Cortex of kidney (tissue), 1 donor: ENCODE results near the gene SYNJ2BP.

Source experiments
- DNase-seq: peaks from one replicate; lab custom pipeline; 2025; lab: John Stamatoyannopoulos, UW

The SYNJ2BP gene

DNA sequence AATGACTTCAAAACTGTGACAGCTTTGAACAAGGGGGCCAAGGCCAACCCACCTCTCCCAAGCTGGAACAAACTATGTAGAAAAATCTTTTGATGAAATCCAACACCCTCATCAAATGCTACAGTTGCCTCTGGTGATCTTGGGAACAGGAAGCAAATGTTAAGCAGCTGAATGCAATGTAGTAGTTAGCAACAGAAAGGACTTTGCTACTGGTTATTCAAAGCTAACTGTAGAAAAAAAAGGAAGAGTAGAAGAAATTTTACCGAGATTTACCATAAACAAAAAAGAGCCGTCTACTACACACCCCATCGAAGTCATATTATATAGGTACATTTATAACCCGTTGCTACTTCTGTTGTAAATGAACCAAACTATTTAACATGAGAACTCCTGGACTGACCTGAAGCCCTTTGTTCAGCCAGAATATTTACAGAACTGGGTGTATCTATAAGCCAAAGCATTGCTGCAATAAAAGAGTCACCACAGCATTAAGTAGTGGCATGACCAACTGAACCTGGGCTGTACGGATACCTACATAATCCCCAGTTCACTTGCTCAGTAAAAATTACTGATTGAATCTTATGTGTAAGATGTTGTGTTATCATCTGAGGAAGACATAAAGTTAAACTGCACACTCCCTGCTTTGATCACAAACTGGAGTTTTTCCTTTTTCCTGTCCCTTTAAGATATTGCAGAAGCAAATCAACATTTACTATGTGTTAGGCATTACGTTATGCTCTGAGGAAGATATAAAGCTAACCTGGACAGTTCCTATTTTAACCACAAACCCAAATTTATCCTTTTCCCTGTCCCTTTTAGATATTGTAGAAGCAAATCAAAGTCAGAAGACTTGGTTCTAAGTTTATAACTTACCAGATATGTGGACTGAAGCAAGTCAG, 25.1 kb downstream of the SYNJ2BP start:
- DNase-seq = no peak

DNA sequence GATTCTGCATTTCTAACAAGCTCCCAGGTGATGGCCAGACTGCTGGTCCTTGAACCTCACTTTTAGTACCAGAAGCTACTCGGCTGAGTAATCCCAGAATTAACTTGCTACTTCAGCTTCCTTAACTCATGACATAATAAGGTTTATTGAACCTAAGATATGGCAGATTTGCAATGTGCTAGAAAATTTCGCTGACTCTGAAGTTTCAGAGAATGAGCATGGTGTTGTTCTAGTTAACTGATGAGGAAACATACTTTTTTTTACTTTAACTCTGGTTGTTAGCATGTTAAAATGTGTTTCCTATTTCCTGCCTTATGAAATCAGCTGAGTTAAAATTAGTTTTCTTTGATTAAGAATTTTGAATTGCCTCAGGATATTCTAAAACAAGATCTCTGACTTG, 34.4 kb downstream of the SYNJ2BP start:
- no peak for DNase-seq

DNA sequence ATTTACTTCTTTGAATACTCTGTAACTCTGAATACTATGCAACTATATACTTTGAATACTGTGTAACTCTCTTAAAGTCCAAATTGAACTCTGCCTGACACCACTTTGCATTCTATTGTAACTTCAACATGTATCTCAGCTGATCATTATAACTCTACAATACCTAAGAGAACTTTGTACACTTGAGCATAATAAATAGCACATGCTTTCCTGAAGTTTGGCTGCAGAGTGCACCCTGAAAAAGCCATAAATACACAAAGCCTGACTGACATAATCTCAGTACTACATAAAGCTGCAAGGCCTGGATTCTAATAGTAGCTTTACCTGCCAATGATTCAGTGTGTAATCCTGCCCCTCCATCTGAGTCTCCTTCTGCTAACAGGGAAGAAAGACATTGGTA, 36.1 kb downstream of the SYNJ2BP start:
- no peak for DNase-seq

DNA sequence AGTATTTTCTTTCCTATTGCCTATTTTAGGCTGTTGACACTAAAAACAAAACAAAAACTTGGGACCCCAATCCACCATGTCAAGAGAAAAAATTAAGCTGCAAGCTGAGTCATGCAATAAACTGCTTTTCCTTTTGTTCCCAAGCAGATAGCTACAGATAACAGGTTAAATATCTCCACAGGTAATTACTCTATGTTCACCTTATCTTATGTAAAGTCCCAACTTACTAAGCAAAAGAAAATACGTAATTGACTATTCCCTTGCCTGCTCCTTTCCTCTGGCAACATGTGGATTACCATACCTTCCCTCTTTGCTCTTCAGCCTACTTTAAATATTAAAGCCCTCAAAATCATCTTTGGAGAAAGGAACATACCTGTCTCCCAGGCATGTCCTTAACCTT, 38.2 kb downstream of the SYNJ2BP start:
- DNase-seq = no peak
